A673 (cell line): Measurements from ENCODE around the gene C1QTNF8.

Experiments used
- CTCF ChIP-seq: fragments of 300-800, 200-600 bp; sonication (generic); conservative IDR thresholded peaks from 2 replicates; pipeline ENCODE4 v1.5.1; 2017; ENCODE audit warnings: low read depth, mild to moderate bottlenecking, antibody characterized with exemption, low read length, moderate library complexity, mixed read lengths
- EZH2 ChIP-seq: fragments of 200-600 bp; sonication (generic); IDR thresholded peaks from 2 replicates; pipeline ENCODE4 v1.6.1; 2017; ENCODE audit warnings: borderline replicate concordance, low read depth, mild to moderate bottlenecking, mixed read lengths, antibody characterized with exemption, low read length; ENCODE audit not compliant: poor library complexity, severe bottlenecking

- TF ChIP-seq CTCF (no peak), EZH2 (no peak)
Observed at GRCh38 chr16:1117176-1117900, 21.3 kb upstream of the C1QTNF8 start.
